Measurements from ENCODE around the gene AP1S1. TPM values are rescaled to one million over a fixed set of nuclear protein-coding genes. Genes with fewer than 3 reads are reported as not detected.
"Not testable (repeated sequence)": the region's sequence is repeated elsewhere in the genome, so short reads cannot be mapped to it uniquely, and the experiment has no call there.

AP1S1 gene
- total and polyA plus RNA-seq, 2 of the 13 experiments (the other 11 are each of a cell fraction or from before 2014, with no cell fraction given): 57.5 to 68.1 TPM

GRCh38 chr7:101198476-101198875 is 44.2 kb downstream of the AP1S1 start:
- Histone ChIP-seq H4K20me1 (ENCODE audit: insufficient read depth, low read length) (peaks cover 3% of the 10 kb centered on the region; the same call in 1 of the 2 replicates), H3K4me1 (ENCODE audit: insufficient read depth, low read length) (peaks cover 55% of the 10 kb centered on the region), H3K27ac (ENCODE audit: extremely low read length, insufficient read depth, low read length) (no peak overlapping the region), H3K4me2 (ENCODE audit: low read depth, low read length) (peak overlapping the region; percentile 91; the same call in 1 of the 2 replicates), H2AFZ (ENCODE audit: low read length) (no peak overlapping the region), H3K36me3 (replicated peaks in 1 of 2; ENCODE audit: control insufficient read depth in 1 of 2, insufficient read depth in 2 of 2, low read length in 2 of 2) (peaks cover under 1 to 2% of the 10 kb centered on the region in 2 experiments; a peak in 2 of 5 replicates), H3K9me3 (ENCODE audit: low read length) (no peaks in the 10 kb centered on the region), H3K9ac (ENCODE audit: insufficient read depth, low read depth, low read length) (no peak overlapping the region), H3K79me2 (ENCODE audit: insufficient read depth, low read length) (peaks cover 12% of the 10 kb centered on the region), H3K4me3 (replicated peaks in 1 of 3; ENCODE audit: insufficient read depth in 1 of 3, low read depth in 2 of 3, low read length in 3 of 3) (no peak overlapping the region), H3K27me3 (ENCODE audit: control insufficient read depth in 1 of 2, insufficient read depth in 2 of 2, low read length in 2 of 2) (no peaks in the 10 kb centered on the region; a peak in 1 of 5 replicates)
- DNase-seq (ENCODE audit: low spot score) (no peak), ATAC-seq (no peak), FAIRE-seq (no peak)
- intact Hi-C loops (cut with micrococcal nuclease; ENCODE audit: unreplicated experiment) (no loop called here), in situ Hi-C loops (cut with HindIII; ENCODE audit: extremely low pct_ligation_motif_present, low pct_unique_long_range_greater_than_20kb) (no loop called here)
- BruUV-seq (replicated peaks): no TSS peak
- WGBS (ENCODE audit: low lambda C conversion rate): 93% methylated on average over 14 of the region's 14 CpGs
- CTCF ChIA-PET (ENCODE audit: low intra/inter-chr PET ratio, low total read pairs): no interaction called here
- TF ChIP-seq, protein P1, sequence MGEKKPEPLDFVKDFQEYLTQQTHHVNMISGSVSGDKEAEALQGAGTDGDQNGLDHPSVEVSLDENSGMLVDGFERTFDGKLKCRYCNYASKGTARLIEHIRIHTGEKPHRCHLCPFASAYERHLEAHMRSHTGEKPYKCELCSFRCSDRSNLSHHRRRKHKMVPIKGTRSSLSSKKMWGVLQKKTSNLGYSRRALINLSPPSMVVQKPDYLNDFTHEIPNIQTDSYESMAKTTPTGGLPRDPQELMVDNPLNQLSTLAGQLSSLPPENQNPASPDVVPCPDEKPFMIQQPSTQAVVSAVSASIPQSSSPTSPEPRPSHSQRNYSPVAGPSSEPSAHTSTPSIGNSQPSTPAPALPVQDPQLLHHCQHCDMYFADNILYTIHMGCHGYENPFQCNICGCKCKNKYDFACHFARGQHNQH (CRISPR knock-in tag; IDR thresholded peaks at IDR 0.05): no peak
- POLR2A ChIA-PET: interaction anchor here (0.7 to 11.6 kb wide), 3 partner anchors 15 to 55 kb away, joined by 3 to 202 read pairs (median 22); partner anchors contain the start of genes PLOD3 and ZNHIT1

GRCh38 chr7:101199522-101199921 is 45.2 kb downstream of the AP1S1 start:
- DNase-seq (ENCODE audit: low spot score); H3K36me3 ChIP-seq (replicated peaks in 1 of 2; ENCODE audit: control insufficient read depth in 1 of 2, insufficient read depth in 2 of 2, low read length in 2 of 2); H2AFZ ChIP-seq (ENCODE audit: low read length); H3K27ac ChIP-seq (ENCODE audit: extremely low read length, insufficient read depth, low read length); ATAC-seq; H3K9ac ChIP-seq (ENCODE audit: insufficient read depth, low read depth, low read length); intact Hi-C loops (cut with micrococcal nuclease; ENCODE audit: unreplicated experiment); CTCF ChIA-PET (ENCODE audit: low intra/inter-chr PET ratio, low total read pairs); H4K20me1 ChIP-seq (ENCODE audit: insufficient read depth, low read length); H3K27me3 ChIP-seq (ENCODE audit: control insufficient read depth in 1 of 2, insufficient read depth in 2 of 2, low read length in 2 of 2); FAIRE-seq; H3K9me3 ChIP-seq (ENCODE audit: low read length); BruUV-seq (replicated peaks); in situ Hi-C loops (cut with HindIII; ENCODE audit: extremely low pct_ligation_motif_present, low pct_unique_long_range_greater_than_20kb): not testable (repeated sequence)
- 89% methylated on average over 5 of the region's 10 CpGs for WGBS (ENCODE audit: low lambda C conversion rate)
- Histone ChIP-seq H3K4me1 (ENCODE audit: insufficient read depth, low read length) (peaks cover 62% of the 10 kb centered on the region), H3K79me2 (ENCODE audit: insufficient read depth, low read length) (peaks cover 12% of the 10 kb centered on the region), H3K4me2 (ENCODE audit: low read depth, low read length) (peak overlapping the region; percentile 91), H3K4me3 (replicated peaks in 1 of 3; ENCODE audit: insufficient read depth in 1 of 3, low read depth in 2 of 3, low read length in 3 of 3) (peak overlapping the region; percentile 74 to 87 (median 84); a peak in 4 of 6 replicates)
- 0 out of 2 replicates have a peak, but pooled peaks have one; percentile 33 for TF ChIP-seq ZNF414 (CRISPR knock-in tag; IDR thresholded peaks at IDR 0.05)
- TF ChIP-seq, protein P2, sequence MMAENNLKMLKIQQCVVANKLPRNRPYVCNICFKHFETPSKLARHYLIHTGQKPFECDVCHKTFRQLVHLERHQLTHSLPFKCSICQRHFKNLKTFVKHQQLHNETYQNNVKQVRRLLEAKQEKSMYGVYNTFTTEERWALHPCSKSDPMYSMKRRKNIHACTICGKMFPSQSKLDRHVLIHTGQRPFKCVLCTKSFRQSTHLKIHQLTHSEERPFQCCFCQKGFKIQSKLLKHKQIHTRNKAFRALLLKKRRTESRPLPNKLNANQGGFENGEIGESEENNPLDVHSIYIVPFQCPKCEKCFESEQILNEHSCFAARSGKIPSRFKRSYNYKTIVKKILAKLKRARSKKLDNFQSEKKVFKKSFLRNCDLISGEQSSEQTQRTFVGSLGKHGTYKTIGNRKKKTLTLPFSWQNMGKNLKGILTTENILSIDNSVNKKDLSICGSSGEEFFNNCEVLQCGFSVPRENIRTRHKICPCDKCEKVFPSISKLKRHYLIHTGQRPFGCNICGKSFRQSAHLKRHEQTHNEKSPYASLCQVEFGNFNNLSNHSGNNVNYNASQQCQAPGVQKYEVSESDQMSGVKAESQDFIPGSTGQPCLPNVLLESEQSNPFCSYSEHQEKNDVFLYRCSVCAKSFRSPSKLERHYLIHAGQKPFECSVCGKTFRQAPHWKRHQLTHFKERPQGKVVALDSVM (CRISPR knock-in tag; IDR thresholded peaks at IDR 0.05): peak; percentile 93
- POLR2A ChIA-PET: interaction anchor here (0.7 to 11.6 kb wide), 9 partner anchors 8 to 83 kb away, joined by 4 to 202 read pairs (median 15); partner anchors contain the start of genes CLDN15, FIS1, PLOD3 and ZNHIT1

All from HepG2 (cell line).